ENCODE data around the gene TMEM52.

TMEM52 gene

GRCh38 chr1:1922956-1923833 lies 4.1 kb upstream of the TMEM52 start:
- H2BK15ac ChIP-seq (ENCODE audit: low read length), result peak overlapping the region; percentile 83
- H3K9me3 ChIP-seq (replicated peaks in 1 of 2; ENCODE audit: control insufficient read depth in 2 of 2, insufficient read depth in 1 of 2, low read depth in 1 of 2, low read length in 2 of 2), result peaks cover 0 to 2% of the 10 kb centered on the region in 2 donors
- no peak overlapping the region for H3K27ac ChIP-seq (replicated peaks; ENCODE audit: low read length)

GRCh38 chr1:1922702-1922955 lies 3.5 kb upstream of the TMEM52 start:
- Histone ChIP-seq H3K27ac (replicated peaks; ENCODE audit: low read length) (no peak overlapping the region), H3K18ac (ENCODE audit: low read length) (peak overlapping the region; percentile 76), H3K4me3 (ENCODE audit: low read length in 2 of 2) (no peak overlapping the region), H3K23ac (ENCODE audit: low read depth, low read length, poor library complexity) (no peak overlapping the region), H3K36me3 (replicated peaks in 1 of 2; ENCODE audit: control insufficient read depth in 2 of 2, insufficient read depth in 2 of 2, low read length in 2 of 2) (no peaks in the 10 kb centered on the region), H3K79me1 (ENCODE audit: low read depth, low read length) (peaks cover 9% of the 10 kb centered on the region), H4K8ac (ENCODE audit: low read depth, low read length) (no peak overlapping the region), H2BK12ac (ENCODE audit: low read length) (peak overlapping the region; percentile 63), H3K4me2 (ENCODE audit: insufficient read depth, low read length, poor library complexity, severe bottlenecking) (no peak overlapping the region), H2BK120ac (ENCODE audit: low read depth, low read length) (no peak overlapping the region), H2BK15ac (ENCODE audit: low read length) (peak overlapping the region; percentile 79), H3K14ac (ENCODE audit: low read length) (no peak overlapping the region), H4K91ac (ENCODE audit: low read depth, low read length, poor library complexity) (no peak overlapping the region), H2AFZ (ENCODE audit: low read length) (no peak overlapping the region), H3K4me1 (ENCODE audit: control insufficient read depth in 2 of 2, insufficient read depth in 1 of 2, low read depth in 1 of 2, low read length in 2 of 2) (peaks cover 8 to 10% of the 10 kb centered on the region in 2 donors), H2BK5ac (ENCODE audit: low read length) (peak overlapping the region; percentile 94), H3K27me3 (ENCODE audit: control insufficient read depth in 3 of 3, insufficient read depth in 3 of 3, low read depth in 1 of 3, low read length in 3 of 3) (peaks cover 0 to 25% (median 11%) of the 10 kb centered on the region in 3 experiments), H3K4ac (ENCODE audit: low read length) (peak overlapping the region; percentile 66), H2AK5ac (ENCODE audit: low read depth, low read length) (peak overlapping the region; percentile 52), H3K9me3 (replicated peaks in 1 of 2; ENCODE audit: control insufficient read depth in 2 of 2, insufficient read depth in 1 of 2, low read depth in 1 of 2, low read length in 2 of 2) (peaks cover 0 to 2% of the 10 kb centered on the region in 2 donors), H3K9ac (ENCODE audit: low read depth, low read length, poor library complexity) (peak overlapping the region; percentile 12)
- DNase-seq (ENCODE audit: low spot score), result no peak
- WGBS, 2 donors (ENCODE audit: extremely low coverage in 2 of 2, insufficient read length in 2 of 2, insufficient replicate concordance in 1 of 2), result no CpG with 5 or more reads among the region's 6 CpGs

More at GRCh38 chr1:1922956-1923833, 4.1 kb upstream of the TMEM52 start:
- peaks cover 0 to 19% (median 8%) of the 10 kb centered on the region in 3 experiments for H3K27me3 ChIP-seq (ENCODE audit: control insufficient read depth in 3 of 3, insufficient read depth in 3 of 3, low read depth in 1 of 3, low read length in 3 of 3)
- no peak overlapping the region for H2AFZ ChIP-seq (ENCODE audit: low read length)
- peak overlapping the region; percentile 63 for H2BK12ac ChIP-seq (ENCODE audit: low read length)
- H2AK5ac ChIP-seq (ENCODE audit: low read depth, low read length), result peak overlapping the region; percentile 52
- H2BK120ac ChIP-seq (ENCODE audit: low read depth, low read length), result no peak overlapping the region
- H3K4me3 ChIP-seq (ENCODE audit: low read length in 2 of 2), result no peak overlapping the region
- WGBS, 2 donors (ENCODE audit: extremely low coverage in 2 of 2, insufficient read length in 2 of 2, insufficient replicate concordance in 1 of 2), result no CpG with 5 or more reads among the region's 29 CpGs
- peak overlapping the region; percentile 70 for H3K9ac ChIP-seq (ENCODE audit: low read depth, low read length, poor library complexity)
- no peaks in the 10 kb centered on the region for H3K36me3 ChIP-seq (replicated peaks in 1 of 2; ENCODE audit: control insufficient read depth in 2 of 2, insufficient read depth in 2 of 2, low read length in 2 of 2)
- no peak overlapping the region for H3K4me2 ChIP-seq (ENCODE audit: insufficient read depth, low read length, poor library complexity, severe bottlenecking)
- H3K4ac ChIP-seq (ENCODE audit: low read length), result peak overlapping the region; percentile 66
- no peak for DNase-seq (ENCODE audit: low spot score)
- no peak overlapping the region for H4K91ac ChIP-seq (ENCODE audit: low read depth, low read length, poor library complexity)
- H2BK5ac ChIP-seq (ENCODE audit: low read length), result no peak overlapping the region
- H4K8ac ChIP-seq (ENCODE audit: low read depth, low read length), result no peak overlapping the region
- peak overlapping the region; percentile 38 for H3K14ac ChIP-seq (ENCODE audit: low read length)
- H3K4me1 ChIP-seq (ENCODE audit: control insufficient read depth in 2 of 2, insufficient read depth in 1 of 2, low read depth in 1 of 2, low read length in 2 of 2), result peaks cover 8% of the 10 kb centered on the region in 2 donors
- H3K18ac ChIP-seq (ENCODE audit: low read length), result peak overlapping the region; percentile 76
- peak overlapping the region; percentile 89 for H3K23ac ChIP-seq (ENCODE audit: low read depth, low read length, poor library complexity)
- H3K79me1 ChIP-seq (ENCODE audit: low read depth, low read length), result peaks cover 11% of the 10 kb centered on the region

- no peak overlapping the region for H3K4me2 ChIP-seq (ENCODE audit: insufficient read depth, low read length, poor library complexity, severe bottlenecking)
- H3K9ac ChIP-seq (ENCODE audit: low read depth, low read length, poor library complexity), result no peak overlapping the region
- H3K14ac ChIP-seq (ENCODE audit: low read length), result peak overlapping the region; percentile 21
- WGBS, 2 donors (ENCODE audit: extremely low coverage in 2 of 2, insufficient read length in 2 of 2, insufficient replicate concordance in 1 of 2), result no CpG with 5 or more reads among the region's 16 CpGs
- no peak overlapping the region for H4K8ac ChIP-seq (ENCODE audit: low read depth, low read length)
- no peak overlapping the region for H3K4ac ChIP-seq (ENCODE audit: low read length)
- peak overlapping the region; percentile 63 for H2BK12ac ChIP-seq (ENCODE audit: low read length)
- H4K91ac ChIP-seq (ENCODE audit: low read depth, low read length, poor library complexity), result no peak overlapping the region
- peak overlapping the region; percentile 93 for H2AK5ac ChIP-seq (ENCODE audit: low read depth, low read length)
- no peaks in the 10 kb centered on the region for H3K36me3 ChIP-seq (replicated peaks in 1 of 2; ENCODE audit: control insufficient read depth in 2 of 2, insufficient read depth in 2 of 2, low read length in 2 of 2)
- no peak overlapping the region for H3K27ac ChIP-seq (replicated peaks; ENCODE audit: low read length)
- DNase-seq (ENCODE audit: low spot score), result no peak
- no peak overlapping the region for H3K4me3 ChIP-seq (ENCODE audit: low read length in 2 of 2)
- H3K79me1 ChIP-seq (ENCODE audit: low read depth, low read length), result peaks cover 9% of the 10 kb centered on the region
- H3K4me1 ChIP-seq (ENCODE audit: control insufficient read depth in 2 of 2, insufficient read depth in 1 of 2, low read depth in 1 of 2, low read length in 2 of 2), result peaks cover 8 to 10% of the 10 kb centered on the region in 2 donors
- H2AFZ ChIP-seq (ENCODE audit: low read length), result no peak overlapping the region
- H2BK5ac ChIP-seq (ENCODE audit: low read length), result peak overlapping the region; percentile 94
- H2BK15ac ChIP-seq (ENCODE audit: low read length), result peak overlapping the region; percentile 79
- peak overlapping the region; percentile 48 for H3K18ac ChIP-seq (ENCODE audit: low read length)
- H3K23ac ChIP-seq (ENCODE audit: low read depth, low read length, poor library complexity), result peak overlapping the region; percentile 20
- H3K27me3 ChIP-seq (ENCODE audit: control insufficient read depth in 3 of 3, insufficient read depth in 3 of 3, low read depth in 1 of 3, low read length in 3 of 3), result peaks cover 0 to 29% (median 11%) of the 10 kb centered on the region in 3 experiments
- H3K9me3 ChIP-seq (replicated peaks in 1 of 2; ENCODE audit: control insufficient read depth in 2 of 2, insufficient read depth in 1 of 2, low read depth in 1 of 2, low read length in 2 of 2), result peaks cover 0 to 2% of the 10 kb centered on the region in 2 donors
- no peak overlapping the region for H2BK120ac ChIP-seq (ENCODE audit: low read depth, low read length)
These were observed 3.0 kb upstream of the TMEM52 start for GRCh38 chr1:1921901-1922701.

- Histone ChIP-seq H3K18ac (ENCODE audit: low read length) (peak overlapping the region; percentile 48), H3K27me3 (ENCODE audit: control insufficient read depth in 3 of 3, insufficient read depth in 3 of 3, low read depth in 1 of 3, low read length in 3 of 3) (peaks cover 0 to 30% (median 11%) of the 10 kb centered on the region in 3 experiments), H3K4me1 (ENCODE audit: control insufficient read depth in 2 of 2, insufficient read depth in 1 of 2, low read depth in 1 of 2, low read length in 2 of 2) (peaks cover 8 to 10% of the 10 kb centered on the region in 2 donors), H2BK15ac (ENCODE audit: low read length) (peak overlapping the region; percentile 79), H3K9me3 (replicated peaks in 1 of 2; ENCODE audit: control insufficient read depth in 2 of 2, insufficient read depth in 1 of 2, low read depth in 1 of 2, low read length in 2 of 2) (peaks cover 0 to 2% of the 10 kb centered on the region in 2 donors), H3K36me3 (replicated peaks in 1 of 2; ENCODE audit: control insufficient read depth in 2 of 2, insufficient read depth in 2 of 2, low read length in 2 of 2) (no peaks in the 10 kb centered on the region), H2BK5ac (ENCODE audit: low read length) (peak overlapping the region; percentile 91), H3K27ac (replicated peaks; ENCODE audit: low read length) (no peak overlapping the region), H2BK120ac (ENCODE audit: low read depth, low read length) (no peak overlapping the region), H2AFZ (ENCODE audit: low read length) (no peak overlapping the region), H3K9ac (ENCODE audit: low read depth, low read length, poor library complexity) (no peak overlapping the region), H3K79me1 (ENCODE audit: low read depth, low read length) (peaks cover 9% of the 10 kb centered on the region), H3K14ac (ENCODE audit: low read length) (no peak overlapping the region), H3K4ac (ENCODE audit: low read length) (no peak overlapping the region), H3K23ac (ENCODE audit: low read depth, low read length, poor library complexity) (no peak overlapping the region), H3K4me2 (ENCODE audit: insufficient read depth, low read length, poor library complexity, severe bottlenecking) (no peak overlapping the region), H2BK12ac (ENCODE audit: low read length) (no peak overlapping the region), H4K91ac (ENCODE audit: low read depth, low read length, poor library complexity) (no peak overlapping the region), H2AK5ac (ENCODE audit: low read depth, low read length) (peak overlapping the region; percentile 93), H3K4me3 (ENCODE audit: low read length in 2 of 2) (no peak overlapping the region), H4K8ac (ENCODE audit: low read depth, low read length) (no peak overlapping the region)
- no CpG with 5 or more reads among the region's 6 CpGs for WGBS, 2 donors (ENCODE audit: extremely low coverage in 2 of 2, insufficient read length in 2 of 2, insufficient replicate concordance in 1 of 2)
- DNase-seq (ENCODE audit: low spot score), result no peak
These were observed 2.4 kb upstream of the TMEM52 start for GRCh38 chr1:1921459-1921862.

Data from neuronal stem cell (in vitro differentiated cells).